Measurements from ENCODE around the gene SLC25A19.
A peak's percentile ranks its signal among the peaks of the same experiment; 100 is the strongest.

The SLC25A19 gene

DNA sequence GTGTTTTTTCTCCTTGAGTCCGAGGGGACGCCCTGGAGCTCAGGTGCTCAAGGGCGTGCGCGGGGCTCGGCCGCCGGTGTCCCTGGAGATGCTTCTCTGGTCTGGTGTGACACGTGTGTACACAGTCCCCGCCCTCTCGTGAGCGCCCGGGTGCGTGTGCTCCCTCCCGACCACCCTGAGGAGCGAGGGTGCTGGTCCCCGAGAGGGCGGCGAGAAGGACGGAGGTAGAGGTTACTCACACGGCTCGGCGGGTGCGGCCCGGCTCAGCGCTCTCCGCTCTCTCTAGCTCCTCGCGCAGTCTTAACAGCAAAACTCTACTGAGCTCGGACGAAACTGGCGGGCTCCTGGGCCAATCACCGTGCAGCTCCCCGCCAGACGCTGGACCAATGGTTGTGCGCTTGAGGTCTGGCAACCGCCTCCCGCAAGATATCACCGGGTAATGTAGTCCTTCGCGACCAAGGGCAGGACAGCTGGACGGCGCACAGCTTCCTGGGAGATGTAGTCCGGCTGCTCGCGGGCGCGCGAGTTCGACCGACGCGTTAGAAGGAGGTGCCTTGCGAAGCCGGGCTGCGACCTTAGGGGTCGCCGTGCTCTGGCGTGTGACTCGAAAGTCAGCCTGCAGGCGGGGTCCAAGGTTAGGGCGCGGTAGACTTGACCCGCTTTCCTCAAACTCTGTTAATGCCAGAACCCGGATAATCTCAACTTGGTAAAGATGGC, at the start of gene SLC25A19:
Gene SLC25A19, minus strand, starts transcription at position 319 of the 717 bp plus-strand sequence. CDS start 2,669 bp downstream, outside the sequence.
- DNase-seq (ENCODE audit: low read depth in 2 of 2) = peak; percentile 86 to 91

- no peak for DNase-seq (ENCODE audit: low read depth in 2 of 2)
These were observed 49.1 kb upstream of the SLC25A19 start for GRCh38 chr17:75338335-75338734.

DNA sequence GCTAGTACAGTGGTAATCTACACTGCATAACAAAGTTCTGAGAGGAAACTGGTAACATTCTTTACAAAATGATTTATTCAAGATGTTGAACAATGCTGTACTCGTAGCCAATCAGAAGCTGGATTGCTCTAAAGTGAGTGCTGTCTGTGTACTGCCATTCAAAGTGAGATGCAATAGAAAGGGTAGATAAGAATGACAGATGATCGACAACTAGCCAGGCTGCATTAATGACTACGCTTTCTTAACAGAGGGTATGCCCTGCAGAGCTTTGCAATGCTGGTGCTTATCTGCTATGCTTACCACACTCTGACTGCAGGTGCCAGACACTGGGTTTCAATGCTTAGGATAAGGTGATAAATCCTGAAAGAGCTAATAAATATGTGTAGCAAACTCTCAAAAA, 46.1 kb upstream of the SLC25A19 start:
- no peak for DNase-seq (ENCODE audit: low read depth in 2 of 2)

DNA sequence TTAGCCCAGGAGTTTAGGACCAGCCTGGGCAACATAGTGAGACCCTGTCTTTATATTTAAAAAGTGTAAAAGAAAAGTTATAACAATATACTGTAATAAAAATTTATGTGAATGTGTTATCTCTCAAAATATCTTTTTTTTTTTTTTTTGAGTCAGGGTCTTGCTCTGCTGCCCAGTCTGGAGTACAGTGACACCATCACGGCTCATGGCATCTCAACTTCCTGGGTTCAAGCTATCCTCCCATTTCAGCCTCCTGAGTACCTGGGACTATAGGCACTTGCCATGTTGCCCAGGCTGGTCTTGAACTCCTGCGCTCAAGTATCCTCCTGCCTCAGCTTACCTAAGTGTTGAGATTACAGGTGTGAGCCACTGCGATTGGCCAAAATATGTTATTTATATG, 45.5 kb upstream of the SLC25A19 start:
- DNase-seq (ENCODE audit: low read depth in 2 of 2) = no peak

DNA sequence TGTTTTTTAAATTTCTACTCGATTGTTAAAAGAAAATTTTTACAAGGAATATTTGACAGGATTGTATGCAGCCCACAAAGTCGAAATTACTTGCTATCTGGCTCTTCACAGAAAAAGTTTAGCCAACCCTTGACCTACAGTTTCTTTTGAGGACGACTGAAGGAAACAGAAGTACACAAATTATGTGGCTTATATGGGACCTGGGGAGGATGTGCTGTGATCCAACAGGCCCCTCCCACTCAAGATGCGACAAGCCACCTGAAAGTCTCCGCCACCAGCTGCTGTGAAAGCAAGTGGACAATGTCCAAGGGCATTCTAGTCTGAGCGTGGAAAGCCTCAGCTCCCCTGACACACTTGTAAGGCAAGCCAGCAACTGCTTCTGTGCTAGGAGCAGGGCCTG, 42.4 kb upstream of the SLC25A19 start:
- DNase-seq (ENCODE audit: low read depth in 2 of 2) = no peak

DNA sequence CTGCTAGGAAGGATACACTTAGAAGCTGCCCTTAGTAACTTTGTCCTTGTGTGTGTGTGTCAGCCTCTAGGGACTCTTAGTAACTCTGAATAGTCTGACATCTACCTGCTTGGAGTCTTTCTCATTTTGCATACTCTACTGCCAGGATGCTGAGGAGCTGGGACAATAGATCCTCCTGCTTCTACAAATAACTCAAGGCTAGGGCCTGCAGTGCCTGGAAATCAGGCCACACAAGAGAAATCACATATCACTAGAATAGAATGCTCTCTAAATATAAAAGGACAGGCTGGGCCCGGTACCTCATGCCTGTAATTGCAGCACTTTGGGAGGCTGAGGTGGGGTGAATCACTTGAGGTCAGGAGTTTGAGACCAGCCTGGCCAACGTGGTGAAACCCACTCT, 38.5 kb upstream of the SLC25A19 start:
- DNase-seq (ENCODE audit: low read depth in 2 of 2) = no peak

DNA sequence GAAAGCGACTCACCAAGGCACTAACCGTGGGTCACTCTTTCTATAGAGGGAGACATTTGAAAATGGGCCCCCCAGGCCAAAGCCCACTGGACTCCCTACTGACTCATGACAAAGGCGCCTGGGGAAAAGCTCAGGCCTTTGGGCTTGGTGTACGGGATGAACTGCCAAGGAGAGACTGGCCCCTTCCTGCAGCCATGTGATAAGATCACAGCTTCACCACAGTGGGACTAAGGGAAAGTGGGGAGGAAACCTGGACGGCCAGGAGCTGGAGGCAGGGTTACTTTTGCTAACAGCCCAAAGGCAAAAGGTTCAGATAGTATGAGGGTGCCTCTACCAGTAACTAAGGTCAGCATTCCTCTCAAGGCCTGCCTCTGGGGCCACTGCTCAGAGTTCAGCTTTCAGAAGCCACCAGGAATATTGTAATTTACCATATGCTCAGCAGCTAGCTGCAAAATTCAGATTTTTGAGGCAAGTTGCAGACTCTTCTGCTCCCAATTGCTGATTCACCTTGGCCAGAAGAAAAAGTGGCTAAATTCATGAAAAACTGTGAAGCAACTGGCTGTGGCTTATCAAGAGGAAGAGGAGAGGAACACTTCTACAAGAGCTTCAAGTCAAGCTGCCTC, 37.1 kb upstream of the SLC25A19 start:
- no peak for DNase-seq (ENCODE audit: low read depth in 2 of 2)

DNA sequence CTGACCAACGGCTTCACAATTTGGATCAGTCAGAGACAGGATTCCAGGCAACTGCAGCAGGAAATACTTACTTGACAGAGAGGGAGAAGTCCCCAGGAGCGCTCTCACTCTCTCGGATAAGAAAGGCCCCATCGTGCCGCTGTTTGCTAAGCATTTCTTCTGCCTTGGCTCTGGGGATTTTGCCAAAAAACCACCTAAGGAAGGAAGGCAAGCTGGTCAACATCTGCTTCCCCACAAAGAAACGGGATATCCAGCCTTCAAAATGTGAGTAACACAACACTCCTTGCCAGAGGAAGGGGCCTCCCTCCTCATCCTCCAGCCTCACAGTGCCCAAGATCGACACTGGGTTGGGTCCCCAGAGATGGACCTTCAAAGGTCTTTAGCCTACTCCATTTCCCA, 36.6 kb upstream of the SLC25A19 start:
- no peak for DNase-seq (ENCODE audit: low read depth in 2 of 2)

GRCh38 chr17:75325348-75325747, 36.1 kb upstream of the SLC25A19 start:
- no peak for DNase-seq (ENCODE audit: low read depth in 2 of 2)

- no peak for DNase-seq (ENCODE audit: low read depth in 2 of 2)
These were observed 32.3 kb upstream of the SLC25A19 start for GRCh38 chr17:75321506-75321905.

DNA sequence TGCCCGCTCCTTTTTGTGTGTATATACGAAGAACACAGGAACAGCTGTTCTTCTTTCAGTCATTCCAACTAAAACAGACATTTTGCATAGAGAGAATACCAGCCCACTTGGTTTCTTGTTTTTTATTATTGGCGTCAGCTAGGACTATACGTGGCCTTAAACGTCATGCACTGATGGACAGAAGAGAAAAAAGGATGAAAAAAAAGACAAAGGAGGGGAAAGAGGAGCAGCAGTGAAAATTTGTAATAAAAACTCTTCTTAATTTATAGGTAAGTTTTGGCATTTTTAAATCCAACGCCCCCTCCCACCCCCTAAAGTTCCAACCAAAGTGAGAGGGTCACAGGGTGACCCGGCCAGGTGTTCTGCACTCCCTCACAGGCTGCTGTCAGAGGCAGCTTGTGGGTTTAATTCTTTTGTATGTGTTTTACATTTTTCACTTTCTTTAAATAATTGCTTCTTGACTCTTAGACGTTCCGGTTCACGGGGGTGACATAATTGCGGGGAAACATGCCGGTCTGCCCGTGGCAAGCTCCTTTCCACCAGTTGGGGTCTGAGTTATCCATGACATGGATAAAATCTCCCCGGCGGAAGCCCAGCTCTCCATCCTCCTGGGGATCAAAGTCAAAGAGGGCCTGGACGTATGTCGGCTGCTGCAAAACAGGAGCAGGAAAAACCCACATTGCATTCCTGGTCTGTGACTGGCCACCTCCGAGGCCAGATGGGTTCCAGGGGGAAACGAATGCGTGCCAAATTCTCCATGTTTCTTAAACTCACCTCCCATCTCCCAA, 30.9 kb upstream of the SLC25A19 start:
- DNase-seq (ENCODE audit: low read depth in 2 of 2) = no peak

DNA sequence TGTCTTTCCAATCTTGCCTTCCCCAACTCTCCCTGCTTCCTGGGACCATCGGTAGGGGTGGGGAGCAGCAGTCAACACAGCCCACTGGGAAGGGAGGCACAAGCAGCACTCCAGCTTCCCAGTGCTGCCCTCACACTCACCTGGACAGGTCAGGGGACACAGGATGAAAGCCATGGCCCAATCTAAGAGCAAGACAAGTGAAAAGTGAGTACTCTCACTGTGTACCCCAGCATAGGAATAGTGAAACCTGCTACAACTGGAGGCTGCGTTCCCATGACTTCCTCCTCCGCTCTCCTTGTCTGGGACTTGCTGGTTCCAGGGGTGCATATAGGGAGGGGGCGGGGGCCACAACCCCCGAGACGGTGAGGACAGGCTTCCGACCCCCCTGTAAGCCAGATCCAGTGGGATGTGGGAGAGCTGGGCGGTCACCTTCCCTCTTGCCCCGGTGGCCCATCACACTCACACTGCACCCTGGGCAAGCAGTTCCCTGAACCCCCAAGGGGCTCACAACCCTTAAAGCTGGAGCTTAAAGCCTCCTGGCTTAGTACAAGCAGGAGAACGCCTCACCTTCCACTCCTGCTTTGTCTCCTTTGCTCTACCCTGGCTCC, 29.5 kb upstream of the SLC25A19 start:
- no peak for DNase-seq (ENCODE audit: low read depth in 2 of 2)

DNA sequence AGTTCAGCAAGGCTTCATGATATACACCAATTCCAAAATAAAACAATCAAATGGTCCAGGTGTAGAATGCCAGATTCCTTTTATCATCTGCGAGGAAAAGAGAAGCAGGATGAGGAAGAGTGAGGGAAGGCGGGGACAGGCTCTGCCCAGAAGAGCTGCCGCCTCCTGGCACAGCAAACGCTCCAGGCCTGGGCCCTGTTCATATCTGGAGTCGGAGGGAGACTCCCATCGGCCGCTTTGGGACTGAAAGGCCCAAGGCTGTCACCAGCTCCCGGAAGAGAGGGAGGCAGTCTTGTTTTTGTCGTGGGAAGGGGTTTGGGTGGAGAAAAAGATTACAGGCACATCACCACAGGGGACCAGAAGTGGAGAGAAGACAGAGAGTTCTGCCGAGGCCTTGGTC, 29.0 kb upstream of the SLC25A19 start:
- no peak for DNase-seq (ENCODE audit: low read depth in 2 of 2)

DNA sequence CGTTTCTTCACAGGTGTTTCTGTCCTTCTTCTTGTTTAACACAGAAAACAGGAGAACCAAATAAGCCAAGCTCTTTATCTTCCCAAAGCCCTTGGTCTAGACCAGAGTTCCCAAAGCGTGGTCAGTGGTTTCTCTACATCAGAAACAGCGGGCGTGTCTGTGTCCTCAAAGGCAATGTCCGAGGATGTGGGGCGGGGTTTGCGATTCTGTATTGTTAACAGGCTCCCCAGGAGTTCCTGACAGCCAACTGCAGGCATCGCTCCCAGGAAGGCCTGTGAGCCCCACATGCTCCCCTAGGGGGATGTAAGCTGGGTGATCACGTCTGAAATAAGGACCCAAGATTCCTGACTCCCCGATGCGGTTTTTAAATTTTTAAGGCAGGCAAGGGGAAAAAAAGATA, 28.4 kb upstream of the SLC25A19 start:
- DNase-seq (ENCODE audit: low read depth in 2 of 2) = no peak

DNA sequence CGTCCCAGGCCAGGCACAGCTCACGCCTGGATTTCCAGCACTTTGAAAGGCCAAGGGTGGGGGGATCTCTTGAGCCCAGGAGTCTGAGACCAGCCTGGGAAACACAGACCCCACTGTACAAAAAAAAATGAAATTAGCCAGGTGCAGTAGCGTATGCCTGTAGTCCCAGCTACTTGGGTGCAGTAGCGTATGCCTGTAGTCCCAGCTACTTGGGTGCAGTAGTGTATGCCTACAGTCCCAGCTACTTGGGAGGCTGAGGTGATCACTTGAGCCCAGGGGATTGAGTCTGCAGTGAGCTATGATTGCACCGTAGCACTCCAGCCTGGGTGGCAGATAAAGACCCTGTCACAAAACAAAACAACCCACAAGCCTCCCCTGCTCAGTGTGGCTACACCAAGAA, 27.0 kb upstream of the SLC25A19 start:
- DNase-seq (ENCODE audit: low read depth in 2 of 2) = no peak

- no peak for DNase-seq (ENCODE audit: low read depth in 2 of 2)
These were observed 26.5 kb upstream of the SLC25A19 start for GRCh38 chr17:75315541-75316243.

- DNase-seq (ENCODE audit: low read depth in 2 of 2) = no peak
These were observed 24.8 kb upstream of the SLC25A19 start for GRCh38 chr17:75313941-75314551.

GRCh38 chr17:75308732-75309629, 19.7 kb upstream of the SLC25A19 start:
- no peak for DNase-seq (ENCODE audit: low read depth in 2 of 2)

GRCh38 chr17:75307957-75308731, 18.9 kb upstream of the SLC25A19 start:
- no peak for DNase-seq (ENCODE audit: low read depth in 2 of 2)
